ENCODE measurements around the gene GPC4. TPM values are rescaled to one million over a fixed set of nuclear protein-coding genes. Genes with fewer than 3 reads are reported as not detected.

Gene GPC4
- total and polyA plus RNA-seq, 10 of the 15 experiments (the other 5 are each of a cell fraction or from before 2014, with no cell fraction given), result 0.04 to 5.8 (median 0.13) TPM

- no peaks in the 10 kb centered on the region for H3K9me3 ChIP-seq (replicated peaks; ENCODE audit: control insufficient read depth, insufficient read depth, low read length)
- ChIA-PET POLR2A (no interaction called here), CTCF (interaction anchor here (0.5 kb wide), 1 partner anchor 87 kb away, joined by 3 read pairs; no protein-coding TSS in a partner anchor), SMC1A (ENCODE audit: uncharacterized antibody, unreplicated experiment) (interaction anchor here (0.9 to 6.2 kb wide), 5 partner anchors 11 to 48 kb away, joined by 3 to 36 read pairs (median 5); no protein-coding TSS in a partner anchor), RAD21 (ENCODE audit: unreplicated experiment) (interaction anchor here (1.3 kb wide), 1 partner anchor 44 kb away, joined by 3 read pairs; no protein-coding TSS in a partner anchor)
- no peaks in the 10 kb centered on the region for H3K4me1 ChIP-seq (ENCODE audit: control insufficient read depth, insufficient read depth, low read length)
- ATAC-seq (no peak), FAIRE-seq (no peak), DNase-seq (ENCODE audit: low read depth, low spot score) (no peak)
- H3K79me2 ChIP-seq (ENCODE audit: control insufficient read depth, insufficient read depth, low read length), result no peaks in the 10 kb centered on the region
- in situ Hi-C loops (cut with MboI) (no loop called here), intact Hi-C loops (cut with micrococcal nuclease; ENCODE audit: unreplicated experiment) (no loop called here)
- no peak overlapping the region for H3K9ac ChIP-seq (ENCODE audit: control insufficient read depth, insufficient read depth, low read length)
- H3K27me3 ChIP-seq (replicated peaks in 1 of 2; ENCODE audit: control insufficient read depth in 2 of 2, insufficient read depth in 2 of 2, low read length in 1 of 2), result no peaks in the 10 kb centered on the region
- WGBS (ENCODE audit: insufficient coverage, insufficient replicate concordance, low lambda C conversion rate, missing lambda C conversion rate), result 5% methylated on average over 2 of the region's 2 CpGs
- no peak overlapping the region for H2AFZ ChIP-seq (ENCODE audit: control insufficient read depth, low read depth, low read length)
- H4K20me1 ChIP-seq (ENCODE audit: control insufficient read depth, insufficient read depth), result no peaks in the 10 kb centered on the region
- H3K4me2 ChIP-seq (ENCODE audit: control insufficient read depth, insufficient read depth), result no peak overlapping the region
- no peak overlapping the region for H3K4me3 ChIP-seq
- H3K36me3 ChIP-seq (ENCODE audit: control insufficient read depth in 2 of 2, insufficient read depth in 2 of 2, low read length in 1 of 2), result no peaks in the 10 kb centered on the region
- no TSS peak for BruUV-seq (replicated peaks)
- H3K27ac ChIP-seq (ENCODE audit: control insufficient read depth, insufficient read depth), result no peak overlapping the region
- TF ChIP-seq POLR2AphosphoS2 (IDR thresholded peaks at IDR 0.05; ENCODE audit: low read depth, low read length) (no peak), TARDBP (IDR thresholded peaks at IDR 0.05; ENCODE audit: borderline replicate concordance) (no peak), CBX5 (IDR thresholded peaks at IDR 0.05; ENCODE audit: low read depth) (no peak), CREB1 (IDR thresholded peaks at IDR 0.05; ENCODE audit: low read depth) (no peak), ZSCAN29 (IDR thresholded peaks at IDR 0.05) (no peak), E4F1 (IDR thresholded peaks at IDR 0.05; ENCODE audit: borderline replicate concordance, partially characterized antibody) (no peak), ZNF622 (IDR thresholded peaks at IDR 0.05) (no peak), RCOR1 (conservative IDR thresholded peaks at IDR 0.05; ENCODE audit: low read depth, low read length) (no peak)
- TF ChIP-seq, protein P1, sequence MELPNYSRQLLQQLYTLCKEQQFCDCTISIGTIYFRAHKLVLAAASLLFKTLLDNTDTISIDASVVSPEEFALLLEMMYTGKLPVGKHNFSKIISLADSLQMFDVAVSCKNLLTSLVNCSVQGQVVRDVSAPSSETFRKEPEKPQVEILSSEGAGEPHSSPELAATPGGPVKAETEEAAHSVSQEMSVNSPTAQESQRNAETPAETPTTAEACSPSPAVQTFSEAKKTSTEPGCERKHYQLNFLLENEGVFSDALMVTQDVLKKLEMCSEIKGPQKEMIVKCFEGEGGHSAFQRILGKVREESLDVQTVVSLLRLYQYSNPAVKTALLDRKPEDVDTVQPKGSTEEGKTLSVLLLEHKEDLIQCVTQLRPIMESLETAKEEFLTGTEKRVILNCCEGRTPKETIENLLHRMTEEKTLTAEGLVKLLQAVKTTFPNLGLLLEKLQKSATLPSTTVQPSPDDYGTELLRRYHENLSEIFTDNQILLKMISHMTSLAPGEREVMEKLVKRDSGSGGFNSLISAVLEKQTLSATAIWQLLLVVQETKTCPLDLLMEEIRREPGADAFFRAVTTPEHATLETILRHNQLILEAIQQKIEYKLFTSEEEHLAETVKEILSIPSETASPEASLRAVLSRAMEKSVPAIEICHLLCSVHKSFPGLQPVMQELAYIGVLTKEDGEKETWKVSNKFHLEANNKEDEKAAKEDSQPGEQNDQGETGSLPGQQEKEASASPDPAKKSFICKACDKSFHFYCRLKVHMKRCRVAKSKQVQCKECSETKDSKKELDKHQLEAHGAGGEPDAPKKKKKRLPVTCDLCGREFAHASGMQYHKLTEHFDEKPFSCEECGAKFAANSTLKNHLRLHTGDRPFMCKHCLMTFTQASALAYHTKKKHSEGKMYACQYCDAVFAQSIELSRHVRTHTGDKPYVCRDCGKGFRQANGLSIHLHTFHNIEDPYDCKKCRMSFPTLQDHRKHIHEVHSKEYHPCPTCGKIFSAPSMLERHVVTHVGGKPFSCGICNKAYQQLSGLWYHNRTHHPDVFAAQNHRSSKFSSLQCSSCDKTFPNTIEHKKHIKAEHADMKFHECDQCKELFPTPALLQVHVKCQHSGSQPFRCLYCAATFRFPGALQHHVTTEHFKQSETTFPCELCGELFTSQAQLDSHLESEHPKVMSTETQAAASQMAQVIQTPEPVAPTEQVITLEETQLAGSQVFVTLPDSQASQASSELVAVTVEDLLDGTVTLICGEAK (IDR thresholded peaks at IDR 0.05; ENCODE audit: borderline replicate concordance), result no peak
- TF ChIP-seq, protein P2, sequence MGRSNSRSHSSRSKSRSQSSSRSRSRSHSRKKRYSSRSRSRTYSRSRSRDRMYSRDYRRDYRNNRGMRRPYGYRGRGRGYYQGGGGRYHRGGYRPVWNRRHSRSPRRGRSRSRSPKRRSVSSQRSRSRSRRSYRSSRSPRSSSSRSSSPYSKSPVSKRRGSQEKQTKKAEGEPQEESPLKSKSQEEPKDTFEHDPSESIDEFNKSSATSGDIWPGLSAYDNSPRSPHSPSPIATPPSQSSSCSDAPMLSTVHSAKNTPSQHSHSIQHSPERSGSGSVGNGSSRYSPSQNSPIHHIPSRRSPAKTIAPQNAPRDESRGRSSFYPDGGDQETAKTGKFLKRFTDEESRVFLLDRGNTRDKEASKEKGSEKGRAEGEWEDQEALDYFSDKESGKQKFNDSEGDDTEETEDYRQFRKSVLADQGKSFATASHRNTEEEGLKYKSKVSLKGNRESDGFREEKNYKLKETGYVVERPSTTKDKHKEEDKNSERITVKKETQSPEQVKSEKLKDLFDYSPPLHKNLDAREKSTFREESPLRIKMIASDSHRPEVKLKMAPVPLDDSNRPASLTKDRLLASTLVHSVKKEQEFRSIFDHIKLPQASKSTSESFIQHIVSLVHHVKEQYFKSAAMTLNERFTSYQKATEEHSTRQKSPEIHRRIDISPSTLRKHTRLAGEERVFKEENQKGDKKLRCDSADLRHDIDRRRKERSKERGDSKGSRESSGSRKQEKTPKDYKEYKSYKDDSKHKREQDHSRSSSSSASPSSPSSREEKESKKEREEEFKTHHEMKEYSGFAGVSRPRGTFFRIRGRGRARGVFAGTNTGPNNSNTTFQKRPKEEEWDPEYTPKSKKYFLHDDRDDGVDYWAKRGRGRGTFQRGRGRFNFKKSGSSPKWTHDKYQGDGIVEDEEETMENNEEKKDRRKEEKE (IDR thresholded peaks at IDR 0.05), result no peak
- TF ChIP-seq, protein P3, sequence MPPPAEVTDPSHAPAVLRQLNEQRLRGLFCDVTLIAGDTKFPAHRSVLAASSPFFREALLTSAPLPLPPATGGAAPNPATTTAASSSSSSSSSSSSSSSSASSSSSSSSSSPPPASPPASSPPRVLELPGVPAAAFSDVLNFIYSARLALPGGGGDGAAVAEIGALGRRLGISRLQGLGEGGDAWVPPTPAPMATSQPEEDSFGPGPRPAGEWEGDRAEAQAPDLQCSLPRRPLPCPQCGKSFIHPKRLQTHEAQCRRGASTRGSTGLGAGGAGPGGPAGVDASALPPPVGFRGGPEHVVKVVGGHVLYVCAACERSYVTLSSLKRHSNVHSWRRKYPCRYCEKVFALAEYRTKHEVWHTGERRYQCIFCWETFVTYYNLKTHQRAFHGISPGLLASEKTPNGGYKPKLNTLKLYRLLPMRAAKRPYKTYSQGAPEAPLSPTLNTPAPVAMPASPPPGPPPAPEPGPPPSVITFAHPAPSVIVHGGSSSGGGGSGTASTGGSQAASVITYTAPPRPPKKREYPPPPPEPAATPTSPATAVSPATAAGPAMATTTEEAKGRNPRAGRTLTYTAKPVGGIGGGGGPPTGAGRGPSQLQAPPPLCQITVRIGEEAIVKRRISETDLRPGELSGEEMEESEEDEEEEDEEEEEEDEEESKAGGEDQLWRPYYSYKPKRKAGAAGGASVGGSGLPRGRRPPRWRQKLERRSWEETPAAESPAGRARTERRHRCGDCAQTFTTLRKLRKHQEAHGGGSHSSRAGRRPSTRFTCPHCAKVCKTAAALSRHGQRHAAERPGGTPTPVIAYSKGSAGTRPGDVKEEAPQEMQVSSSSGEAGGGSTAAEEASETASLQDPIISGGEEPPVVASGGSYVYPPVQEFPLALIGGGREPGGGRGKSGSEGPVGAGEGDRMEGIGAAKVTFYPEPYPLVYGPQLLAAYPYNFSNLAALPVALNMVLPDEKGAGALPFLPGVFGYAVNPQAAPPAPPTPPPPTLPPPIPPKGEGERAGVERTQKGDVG (CRISPR knock-in tag; IDR thresholded peaks at IDR 0.05), result no peak
Measured at GRCh38 chrX:133337250-133337649, 78.0 kb downstream of the GPC4 start.
